SK-MEL-5 (cell line): ENCODE results near the gene SPATS2L. TPM values are rescaled to one million over a fixed set of nuclear protein-coding genes. Genes with fewer than 3 reads are reported as not detected.
"Not testable (repeated sequence)": the region's sequence is repeated elsewhere in the genome, so short reads cannot be mapped to it uniquely, and the experiment has no call there.

ENCODE experiments used
- DNase-seq: peaks from one replicate; pipeline ENCODE4 v3.0.0-alpha.2; 2016; ENCODE audit warnings: low read depth, low spot score
- in situ Hi-C: cut with HindIII; loops from 2 replicates; pipeline ENCODE4 v1.10.0; 2016; ENCODE audit warnings: low sequenced_read_pairs, high pct_unique_total_duplicates, low pct_unique_long_range_greater_than_20kb
- total RNA-seq: library from RNA; depleted of rRNA; stranded (reverse); fragments of >200 nt; shearing (Covaris generic); gene quantifications from 2 replicates; pipeline ENCODE4 v1.2.3, GENCODE V29; 2014

Gene SPATS2L
- total RNA-seq, 1 experiment from 2014 or later, result 31.8 TPM

DNA sequence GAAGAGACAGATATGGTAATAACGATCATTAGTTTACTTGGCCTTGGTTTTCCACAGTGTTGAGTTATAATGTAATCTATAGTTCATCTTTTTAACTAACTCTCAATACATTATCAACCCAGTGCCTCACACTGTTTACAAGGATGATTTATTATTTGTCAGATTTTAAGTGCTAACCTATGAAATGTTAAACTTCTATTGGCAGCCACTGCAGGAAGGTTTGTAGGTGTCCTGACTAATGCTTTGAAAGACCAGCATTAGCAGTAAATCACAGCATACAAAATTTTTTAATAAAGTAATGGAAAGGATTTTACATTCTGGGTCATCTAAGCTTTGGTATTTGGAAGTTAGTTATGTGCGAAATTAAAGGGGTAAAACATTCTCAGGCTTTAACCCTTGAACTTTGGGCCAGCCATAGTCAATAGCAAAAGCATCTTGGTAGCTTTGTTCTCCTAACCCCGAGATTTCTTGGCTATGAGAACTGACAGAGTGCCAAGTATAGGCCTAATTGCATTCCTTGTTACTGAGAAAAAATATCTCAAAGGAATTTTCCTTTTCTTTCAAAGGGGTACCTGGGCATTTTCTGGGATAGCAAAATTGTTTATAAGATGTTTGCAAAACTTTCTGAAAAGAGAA is 30.6 kb downstream of the SPATS2L start:
- in situ Hi-C loops, result no loop called here

DNA sequence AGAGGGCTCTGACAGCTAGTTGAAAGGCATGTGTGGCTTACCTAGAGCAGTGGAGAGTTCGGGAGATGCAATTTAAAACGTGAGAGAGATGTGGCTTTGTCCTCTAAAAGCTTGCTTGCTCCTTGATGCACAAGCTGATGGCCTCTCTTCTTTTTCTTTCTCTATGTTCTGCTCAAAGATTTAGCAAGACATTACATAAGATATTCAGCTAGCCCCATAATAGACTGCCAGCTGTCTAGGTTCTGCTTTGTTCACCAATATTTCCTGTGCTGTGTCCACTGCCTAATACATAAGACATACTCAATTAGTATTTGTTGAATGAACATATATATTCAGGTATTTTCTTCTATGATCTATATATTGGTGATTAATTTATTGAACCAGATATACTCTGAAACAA is 31.1 kb downstream of the SPATS2L start:
- in situ Hi-C loops, result no loop called here
- DNase-seq, result no peak

More for the DNA sequence above, 30.6 kb downstream of the SPATS2L start:
- DNase-seq, result no peak

DNA sequence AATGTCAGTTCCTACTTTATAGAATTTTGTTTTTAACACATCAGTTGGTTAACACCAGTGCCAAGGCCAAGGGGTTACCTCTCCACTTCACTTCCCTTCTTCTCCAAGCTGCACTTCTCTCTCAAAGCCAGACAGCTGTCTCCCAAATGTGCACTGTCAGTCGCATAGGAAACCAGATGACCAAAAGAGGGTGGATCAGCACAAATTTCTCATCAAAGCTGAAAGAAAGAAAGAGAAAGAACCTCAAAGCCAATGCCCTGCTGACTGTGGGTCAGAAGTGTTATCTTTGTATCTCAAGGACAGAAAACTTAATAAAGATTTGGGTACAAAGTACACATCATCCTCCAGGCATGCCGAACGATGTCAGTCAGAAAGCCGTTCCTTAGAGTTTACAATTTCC is 32.2 kb downstream of the SPATS2L start:
- no peak for DNase-seq
- in situ Hi-C loops, result no loop called here

DNA sequence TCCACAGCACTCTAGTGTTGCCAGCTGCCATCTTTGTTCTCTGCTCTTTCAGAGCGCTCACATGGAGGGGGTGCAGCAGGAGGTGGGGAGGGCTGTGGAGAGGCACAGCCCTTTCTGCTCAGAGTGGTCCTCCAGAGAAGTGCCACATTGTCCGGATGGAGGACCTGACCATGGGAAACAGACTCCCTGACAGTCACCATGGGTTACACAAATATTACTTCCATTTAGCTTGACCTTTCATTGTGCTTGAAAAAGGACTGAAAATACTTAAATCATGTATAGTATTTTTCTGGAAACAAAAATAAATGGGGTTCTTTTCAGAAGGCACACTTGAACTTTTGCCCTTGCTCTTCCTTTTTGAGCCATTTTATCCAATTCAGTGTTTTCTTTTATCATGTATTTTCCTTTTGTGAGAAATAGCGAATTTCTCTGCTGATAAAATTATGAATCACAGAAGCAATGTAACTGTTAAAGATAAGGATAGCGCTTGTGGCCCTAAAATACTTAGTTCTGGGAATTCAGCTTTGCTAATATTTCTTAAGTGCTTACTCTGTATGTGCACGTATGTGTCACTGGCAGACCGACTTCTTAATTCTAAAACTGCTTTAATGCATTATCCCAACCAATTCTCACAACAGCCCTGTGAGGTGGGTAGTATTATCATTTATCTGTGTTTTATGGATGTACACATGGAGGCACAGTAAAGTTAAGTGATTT is 34.2 kb downstream of the SPATS2L start:
- DNase-seq, result no peak
- in situ Hi-C loops, result no loop called here

DNA sequence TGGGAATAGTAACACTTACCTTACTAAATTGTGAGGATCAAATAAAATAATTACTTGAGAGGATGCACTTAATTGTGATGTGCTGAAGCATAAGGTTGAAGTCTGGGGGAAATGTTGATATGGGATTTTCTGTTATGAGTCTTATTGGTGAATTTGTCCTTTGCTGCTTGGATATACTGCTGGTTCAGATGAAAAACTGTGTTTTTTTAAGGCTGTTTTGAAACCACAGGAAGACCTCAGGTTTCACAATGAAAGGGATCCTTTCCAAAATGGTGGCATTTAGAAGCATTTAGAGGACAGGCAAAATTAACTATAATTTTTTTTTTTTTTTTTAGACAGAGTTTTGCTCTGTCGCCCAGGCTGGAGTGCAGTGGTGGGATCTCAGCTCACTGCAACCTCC is 34.9 kb downstream of the SPATS2L start:
- in situ Hi-C loops, result no loop called here
- no peak for DNase-seq

DNA sequence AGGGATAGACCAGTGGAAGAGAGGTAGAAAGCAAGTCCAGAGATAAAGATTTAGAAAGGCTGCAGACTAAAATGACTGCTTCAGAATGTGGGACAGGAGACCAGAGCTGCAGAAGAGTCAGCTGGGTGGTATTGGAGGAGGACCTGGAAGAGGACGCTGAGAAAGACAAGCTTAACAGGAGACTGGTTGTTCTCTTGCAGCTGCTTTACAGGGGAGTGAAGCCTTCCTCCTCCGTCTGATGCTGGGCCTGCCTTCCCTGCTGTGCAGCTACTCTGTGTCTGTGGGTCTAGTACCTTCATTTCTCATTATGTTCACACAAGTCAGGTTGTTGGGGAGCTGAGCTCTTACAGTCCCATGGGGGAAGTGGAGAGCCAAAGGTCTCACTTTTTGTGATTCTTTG is 35.7 kb downstream of the SPATS2L start:
- DNase-seq, result no peak
- in situ Hi-C loops, result no loop called here

DNA sequence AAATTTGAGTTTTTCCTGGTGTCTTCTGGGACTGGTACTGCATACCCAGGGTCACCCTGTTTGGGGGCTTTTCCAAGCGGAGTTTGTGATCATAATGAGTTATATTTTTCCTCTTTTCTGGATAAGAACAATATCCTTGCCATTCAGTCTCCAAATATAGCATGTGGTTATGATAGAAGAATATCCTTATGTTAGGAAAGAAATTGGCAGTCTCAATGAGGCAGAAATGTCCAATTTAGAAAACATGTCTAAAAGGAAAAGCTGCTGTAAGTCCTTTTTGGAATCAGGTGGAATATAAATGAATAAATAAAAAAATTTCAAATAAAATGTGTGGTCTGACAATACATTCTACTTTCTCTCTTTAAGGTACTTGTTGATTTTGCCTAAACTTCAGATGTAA is 36.2 kb downstream of the SPATS2L start:
- no peak for DNase-seq
- in situ Hi-C loops, result no loop called here

DNA sequence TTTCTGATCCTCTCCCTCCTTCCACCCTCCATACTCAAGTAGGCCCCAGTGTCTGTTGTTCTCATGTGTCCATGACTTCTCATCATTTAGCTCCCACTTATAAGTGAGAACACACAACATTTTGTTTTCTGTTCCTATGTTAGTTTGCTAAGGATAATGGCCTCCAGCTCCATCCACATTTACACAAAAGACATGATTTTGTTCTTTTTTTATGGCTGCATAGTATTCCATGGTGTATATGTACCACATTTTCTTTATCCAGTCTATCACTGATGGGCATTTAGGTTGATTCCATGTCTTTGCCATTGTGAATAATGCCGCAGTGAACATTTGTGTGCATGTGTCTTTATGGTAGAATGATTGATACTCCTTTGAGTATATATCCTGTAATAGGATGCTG is 37.7 kb downstream of the SPATS2L start:
- DNase-seq, in situ Hi-C loops: not testable (repeated sequence)

DNA sequence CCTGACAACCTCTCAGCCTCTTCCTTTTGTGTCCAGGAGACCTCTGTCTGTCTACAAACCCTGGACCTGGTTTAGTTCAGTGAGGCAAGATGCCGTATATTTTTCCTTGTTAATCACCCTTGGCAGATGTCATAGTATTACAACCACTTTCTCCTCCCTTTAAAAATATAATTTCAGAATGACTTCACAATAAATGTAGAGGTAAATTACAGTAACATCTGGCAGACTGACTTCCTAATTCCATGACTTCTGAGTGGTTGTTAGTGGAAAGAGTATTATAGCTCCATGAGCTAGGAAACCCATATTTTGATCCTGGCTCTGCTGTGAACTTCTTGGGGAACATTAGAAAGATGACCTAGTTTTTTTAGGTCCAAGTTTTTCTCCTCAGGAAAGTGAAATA is 39.5 kb downstream of the SPATS2L start:
- DNase-seq, result no peak
- in situ Hi-C loops, result no loop called here

DNA sequence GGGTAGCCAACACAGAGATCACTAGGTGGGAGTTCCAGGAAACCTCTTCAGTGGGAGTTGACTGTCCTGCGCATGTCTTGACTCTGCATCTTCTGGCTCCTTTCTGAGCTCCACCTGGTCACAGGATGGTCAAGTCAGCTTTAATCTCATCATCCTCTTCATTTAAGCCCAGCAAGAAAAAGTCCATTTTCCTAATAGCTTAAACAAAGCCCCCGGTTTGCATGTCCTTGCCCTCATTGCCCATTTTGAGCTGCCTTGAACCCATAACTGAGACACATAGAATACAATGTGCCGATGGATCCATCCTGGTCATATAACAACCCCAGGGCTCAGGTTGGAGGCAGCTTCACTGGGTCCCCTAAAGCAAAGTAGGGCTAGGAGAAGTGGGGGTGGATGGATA is 40.8 kb downstream of the SPATS2L start:
- DNase-seq, result no peak
- in situ Hi-C loops, result no loop called here

DNA sequence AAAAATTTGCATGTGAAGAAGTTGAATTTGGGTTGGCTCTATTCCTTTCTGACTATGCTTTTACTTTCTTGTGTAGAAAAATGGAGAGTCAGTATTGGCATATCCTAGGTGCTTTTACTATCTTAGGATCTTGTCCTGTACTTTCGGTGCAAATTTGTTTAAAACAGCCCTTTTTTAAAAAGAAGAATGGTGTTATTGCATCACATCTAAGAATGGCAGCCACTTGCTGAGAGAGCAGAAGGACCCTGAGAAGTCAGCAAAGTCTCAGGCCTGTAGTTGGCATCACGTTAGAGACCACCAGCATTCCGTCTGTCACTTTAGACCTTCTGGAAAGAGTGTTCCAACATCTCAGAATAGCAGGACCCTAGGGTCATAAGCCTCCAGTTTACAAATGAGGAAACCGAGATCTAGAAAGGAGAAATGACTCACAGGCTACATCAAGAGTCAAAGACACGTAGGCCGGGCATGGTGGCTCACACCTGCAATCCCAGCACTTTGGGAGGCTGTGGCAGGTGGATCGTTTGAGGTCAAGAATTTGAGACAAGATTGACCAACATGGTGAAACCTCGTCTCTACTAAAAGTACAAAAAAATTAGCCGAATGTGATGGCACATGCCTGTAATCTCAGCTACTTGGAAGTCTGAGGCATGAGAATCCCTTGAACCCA is 42.5 kb downstream of the SPATS2L start:
- DNase-seq, result no peak
- in situ Hi-C loops, result no loop called here

DNA sequence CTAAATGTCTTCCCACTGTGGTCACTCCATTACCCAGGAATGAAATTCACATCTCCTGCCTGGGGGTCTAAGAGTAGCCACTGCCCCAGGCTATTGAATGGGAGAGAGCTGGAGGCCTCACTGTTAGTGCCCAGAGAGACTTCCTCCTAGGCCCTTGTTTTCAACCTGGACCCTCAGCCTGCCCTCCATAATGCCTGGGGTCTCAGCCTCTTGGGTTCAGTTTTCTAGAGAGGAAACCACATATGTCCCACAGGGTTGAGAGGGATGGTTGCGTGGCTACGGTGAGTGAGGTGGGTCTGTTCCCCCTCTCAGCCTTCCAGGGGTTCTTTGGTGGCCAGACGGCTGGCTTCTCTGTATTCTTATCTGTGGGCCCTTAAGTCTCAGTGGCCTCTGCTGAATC is 43.4 kb downstream of the SPATS2L start:
- DNase-seq, result no peak
- in situ Hi-C loops, result no loop called here

DNA sequence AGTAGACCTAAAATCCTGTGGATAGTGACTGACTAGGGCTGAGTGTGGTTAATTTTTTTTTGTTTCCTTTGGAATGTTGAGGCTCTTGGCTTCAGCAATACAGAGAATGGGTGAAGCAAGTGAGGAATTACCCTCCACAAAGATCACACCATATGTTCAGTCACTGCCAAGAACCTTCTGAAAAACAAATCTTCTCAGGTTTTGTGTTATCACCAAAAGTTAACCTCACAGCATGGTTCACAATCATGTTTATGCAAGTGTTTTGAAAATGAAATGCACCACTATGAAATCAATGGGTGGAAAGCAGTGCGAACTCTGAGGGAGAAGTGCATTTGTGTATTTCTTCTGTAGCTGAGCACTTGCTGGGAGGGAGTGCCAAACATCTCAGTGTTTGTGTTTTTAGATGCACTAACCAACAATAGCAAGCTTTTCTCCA is 44.4 kb downstream of the SPATS2L start:
- no peak for DNase-seq
- in situ Hi-C loops, result no loop called here

DNA sequence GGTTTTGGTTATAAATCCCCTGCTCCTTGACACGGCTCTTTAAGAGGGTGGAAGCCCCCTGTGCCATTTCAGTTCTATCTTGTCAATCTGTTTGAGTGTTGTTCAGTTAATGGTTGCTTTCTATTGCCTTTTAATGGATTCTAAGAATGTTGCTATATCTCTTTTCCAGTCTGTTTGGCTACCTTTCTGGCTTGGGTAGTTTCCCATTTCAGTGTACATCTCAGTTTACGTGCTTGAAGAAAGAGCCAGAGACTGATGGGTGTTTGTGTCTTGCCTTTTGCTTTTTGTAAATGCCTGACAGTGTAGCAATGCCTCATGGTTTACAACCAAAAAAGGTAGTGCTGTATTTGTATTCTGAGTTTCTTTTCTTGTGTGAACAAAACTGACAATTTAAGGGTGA is 45.3 kb downstream of the SPATS2L start:
- no peak for DNase-seq
- in situ Hi-C loops, result no loop called here

DNA sequence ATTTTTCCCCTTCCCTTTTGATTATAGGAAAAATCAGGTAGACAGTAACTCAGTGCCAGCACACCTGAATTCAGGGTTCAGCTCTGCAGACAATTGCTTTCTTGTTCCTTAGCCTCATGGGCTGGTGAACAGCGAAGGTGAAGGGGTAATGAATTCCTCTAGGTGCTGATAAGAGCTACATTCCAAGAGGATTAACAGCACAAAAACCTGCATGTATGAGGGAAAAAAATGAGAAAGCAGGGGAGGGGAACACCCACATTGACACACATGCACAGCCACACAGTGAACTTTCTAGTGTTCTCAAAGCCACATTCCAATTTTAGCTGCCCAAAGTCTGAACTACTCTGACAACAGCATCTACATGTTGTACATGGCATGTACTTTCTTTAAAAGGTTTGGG is 46.1 kb downstream of the SPATS2L start:
- in situ Hi-C loops, result no loop called here
- no peak for DNase-seq

DNA sequence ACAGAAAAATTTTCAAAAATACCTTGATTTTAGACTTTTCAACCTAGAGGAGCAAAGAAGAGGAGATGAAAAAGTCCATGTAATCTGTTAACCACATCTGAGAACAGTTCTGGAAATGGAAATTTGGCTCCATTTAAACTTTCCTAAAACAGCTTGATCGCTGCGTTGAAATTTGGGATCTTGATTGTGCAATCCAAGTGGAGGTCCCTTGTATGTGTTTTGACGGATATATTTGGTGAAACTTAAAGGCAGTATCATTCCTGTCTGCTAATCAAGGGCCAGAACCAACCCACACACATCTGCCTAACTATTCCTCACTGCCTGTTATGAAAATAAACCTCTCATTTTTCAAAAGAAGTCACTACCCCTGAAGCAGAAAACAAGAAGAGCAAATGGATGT is 46.6 kb downstream of the SPATS2L start:
- DNase-seq, result no peak
- in situ Hi-C loops, result no loop called here

DNA sequence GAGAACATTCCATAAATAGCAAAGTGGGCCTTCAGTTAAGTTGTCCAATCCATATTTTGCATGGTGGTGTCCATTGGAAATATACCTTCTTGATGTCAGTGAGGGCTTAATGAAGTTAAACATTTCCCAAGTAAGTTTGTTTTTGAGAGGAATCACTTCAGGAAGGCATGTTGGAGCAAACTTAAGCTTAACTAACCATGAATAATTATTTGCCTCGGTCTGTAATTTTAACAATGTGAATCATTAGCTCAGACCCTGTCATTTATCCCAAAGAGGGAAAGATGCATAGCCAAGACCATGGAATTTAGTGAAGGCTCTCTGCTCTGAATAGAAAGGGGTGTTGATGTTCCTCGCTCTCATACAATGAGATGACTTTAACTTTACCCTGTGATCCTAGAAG is 47.4 kb downstream of the SPATS2L start:
- in situ Hi-C loops, result no loop called here
- no peak for DNase-seq

DNA sequence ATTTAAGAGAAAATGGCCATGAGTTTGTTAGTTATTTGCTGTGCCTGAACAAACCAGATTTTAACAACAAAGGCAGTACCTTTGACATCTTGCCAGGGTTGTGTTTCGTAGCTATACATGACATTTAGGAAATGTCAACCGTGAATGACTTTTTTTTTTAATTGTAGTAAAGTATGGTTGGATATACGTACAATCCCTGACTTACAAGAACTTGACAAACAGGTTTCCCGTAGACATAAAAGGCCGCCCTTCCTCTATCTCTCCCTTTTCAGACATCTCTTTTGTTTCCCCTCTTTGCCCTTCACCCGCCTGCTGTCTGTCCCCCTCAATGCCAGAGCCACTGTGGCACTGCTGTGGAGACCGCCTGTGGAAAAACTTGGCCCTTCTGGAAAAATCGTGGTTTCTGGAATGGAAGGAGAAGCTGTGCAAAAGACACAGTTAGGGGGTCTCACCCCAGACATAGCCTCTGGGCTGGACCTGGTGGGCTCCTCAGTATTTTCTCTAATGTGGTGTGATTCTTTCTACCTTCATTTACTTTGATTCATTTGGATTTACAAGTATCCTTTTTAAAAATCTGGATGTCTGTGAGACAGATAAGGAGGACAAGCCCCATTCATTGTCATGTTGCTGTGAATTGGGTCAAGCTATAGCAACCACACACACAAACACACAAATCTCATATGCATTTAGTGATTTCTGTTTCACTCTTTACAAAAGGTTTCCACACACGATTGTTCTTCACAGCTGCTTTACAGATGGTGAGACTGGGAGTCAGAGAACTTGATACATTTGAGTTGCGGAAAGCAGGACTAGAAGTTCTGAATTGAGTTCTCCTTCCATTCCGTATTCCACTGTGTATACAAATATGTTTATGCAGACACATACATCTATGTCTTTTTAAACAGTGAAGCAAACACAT is 48.6 kb downstream of the SPATS2L start:
- no peak for DNase-seq
- in situ Hi-C loops, result no loop called here
